GM23338 (cell line): Measurements from ENCODE around the gene NEURL1B. TPM values are rescaled to one million over a fixed set of nuclear protein-coding genes. Genes with fewer than 3 reads are reported as not detected.

Experiments
- ATAC-seq: fragments of 200-7000 bp; cut with Tn5 transposase; 3 replicates; pipeline ENCODE4 v1.9.1; 2020
- DNase-seq: peaks from one replicate; pipeline ENCODE4 v3.0.0-alpha.2; 2015; ENCODE audit warnings: low spot score
- H2AFZ ChIP-seq: fragments of 200-600 bp; sonication (generic); 2 replicates; pipeline ENCODE4 v1.8.0; 2016; ENCODE audit warnings: antibody characterized with exemption, mild to moderate bottlenecking, moderate library complexity
- H3F3A ChIP-seq: fragments of 200-600 bp; sonication (generic); replicated peaks from 2 replicates; pipeline ENCODE4 v1.8.0; 2017; ENCODE audit warnings: antibody characterized with exemption, mixed run types, low read depth
- H3K27ac ChIP-seq: fragments of 200-600 bp; sonication (generic); 2 replicates; pipeline ENCODE4 v1.6.1; 2016; ENCODE audit warnings: low read depth
- H3K27me3 ChIP-seq: fragments of 200-600 bp; sonication (generic); 2 replicates; pipeline ENCODE4 v1.8.0; 2016; ENCODE audit warnings: mild to moderate bottlenecking, mixed run types, moderate library complexity; ENCODE audit not compliant: insufficient read depth
- H3K36me3 ChIP-seq: fragments of 200-600 bp; sonication (generic); 2 replicates; pipeline ENCODE4 v1.8.0; 2016; ENCODE audit warnings: mild to moderate bottlenecking; ENCODE audit not compliant: insufficient read depth
- H3K4me1 ChIP-seq: fragments of 200-600 bp; sonication (generic); 2 replicates; pipeline ENCODE4 v1.8.0; 2016; ENCODE audit warnings: mild to moderate bottlenecking, moderate library complexity; ENCODE audit not compliant: insufficient read depth
- H3K4me2 ChIP-seq: fragments of 200-600 bp; sonication (generic); 2 replicates; pipeline ENCODE4 v1.7.1; 2017; ENCODE audit warnings: mixed run types
- H3K4me3 ChIP-seq: fragments of 200-600 bp; sonication (generic); 2 replicates; pipeline ENCODE4 v1.6.1; 2016; ENCODE audit warnings: mixed run types
- H3K79me2 ChIP-seq: fragments of 200-600 bp; sonication (generic); replicated peaks from 2 replicates; pipeline ENCODE4 v1.8.0; 2017; ENCODE audit warnings: mild to moderate bottlenecking; ENCODE audit not compliant: insufficient read depth
- H3K9me2 ChIP-seq: fragments of 200-600 bp; sonication (generic); 2 replicates; pipeline ENCODE4 v1.8.0; 2017; ENCODE audit not compliant: insufficient read depth
- H4K20me1 ChIP-seq: fragments of 200-600 bp; sonication (generic); replicated peaks from 2 replicates; pipeline ENCODE4 v1.8.0; 2017; ENCODE audit warnings: mild to moderate bottlenecking; ENCODE audit not compliant: insufficient read depth
- H3K27ac Mint-ChIP-seq: 2 replicates; pipeline ENCODE4 v1.8.0; 2020; ENCODE audit warnings: inconsistent platforms, mild to moderate bottlenecking, moderate library complexity, mixed read lengths
- H3K27me3 Mint-ChIP-seq: 3 replicates; pipeline ENCODE4 v1.8.0; 2022; ENCODE audit warnings: low read depth, mild to moderate bottlenecking, moderate library complexity, mixed read lengths, inconsistent platforms; ENCODE audit not compliant: insufficient read depth, poor library complexity
- H3K36me3 Mint-ChIP-seq: 3 replicates; pipeline ENCODE4 v1.8.0; 2021; ENCODE audit warnings: low read depth, mild to moderate bottlenecking, inconsistent platforms, moderate library complexity, mixed read lengths
- H3K4me1 Mint-ChIP-seq: 3 replicates; pipeline ENCODE4 v1.8.0; 2020; ENCODE audit warnings: mild to moderate bottlenecking, inconsistent platforms, mixed read lengths
- H3K4me3 Mint-ChIP-seq: 3 replicates; pipeline ENCODE4 v1.8.0; 2021; ENCODE audit warnings: moderate library complexity, mild to moderate bottlenecking, inconsistent platforms, mixed read lengths
- H3K9me3 Mint-ChIP-seq: 3 replicates; pipeline ENCODE4 v1.8.0; 2020; ENCODE audit warnings: moderate library complexity, mild to moderate bottlenecking, inconsistent platforms, mixed read lengths
- CTCF ChIP-seq, 2 experiments: fragments of 200-600 bp in 1 of 2; sonication (generic) in 1 of 2; conservative IDR thresholded peaks; 2 replicates each; pipeline versions ENCODE4 v1.5.1 to v1.6.1; 2016 to 2017; ENCODE audit warnings: antibody characterized with exemption in 2 of 2, low read depth in 2 of 2, mild to moderate bottlenecking in 2 of 2, moderate library complexity in 1 of 2
- EZH2 ChIP-seq: fragments of 200-600 bp; sonication (generic); IDR thresholded peaks from one replicate; pipeline ENCODE4 v1.8.0; 2017; ENCODE audit warnings: antibody characterized with exemption, mild to moderate bottlenecking, low read depth; ENCODE audit not compliant: unreplicated experiment
- EZH2phosphoT487 ChIP-seq: fragments of 200-600 bp; sonication (generic); IDR thresholded peaks from one replicate; pipeline ENCODE4 v1.8.1; 2018; ENCODE audit warnings: antibody characterized with exemption; ENCODE audit not compliant: unreplicated experiment
- JUNB ChIP-seq: IDR thresholded peaks from one replicate; pipeline ENCODE4 v1.6.1; 2016; ENCODE audit warnings: antibody characterized with exemption; ENCODE audit not compliant: unreplicated experiment
- POLR2AphosphoS5 ChIP-seq: IDR thresholded peaks from 2 replicates; pipeline ENCODE4 v1.6.1; 2016; ENCODE audit warnings: antibody characterized with exemption, low read depth
- STAT1 ChIP-seq: IDR thresholded peaks from one replicate; pipeline ENCODE4 v1.6.1; 2016; ENCODE audit warnings: antibody characterized with exemption; ENCODE audit not compliant: unreplicated experiment
- ZNF114 ChIP-seq: fragments of 250-450 bp; sonication (Bioruptor Pico); IDR thresholded peaks from 2 replicates; pipeline ENCODE4 v1.5.0; 2020; ENCODE audit warnings: mild to moderate bottlenecking, moderate library complexity
- ZNF331 ChIP-seq: fragments of 250-450 bp; sonication (Bioruptor Pico); IDR thresholded peaks from 2 replicates; pipeline ENCODE4 v1.5.0; 2020; ENCODE audit warnings: low read depth, mild to moderate bottlenecking, moderate library complexity
- polyA plus RNA-seq: library from polyadenylated mRNA; unstranded; fragments of >200 nt; fragmentation: Nextera tagmentation; extraction: Ambion mirVana; gene quantifications from 2 replicates; pipeline ENCODE4 v1.2.1, GENCODE V29; 2016
- total RNA-seq: library from RNA; depleted of rRNA; stranded (reverse); fragments of >200 nt; shearing (Covaris generic); gene quantifications from 2 replicates; pipeline ENCODE4 v1.2.3, GENCODE V29; 2014
- TF ChIP-seq, protein P1 (sequence below): IDR thresholded peaks from 2 replicates; pipeline ENCODE4 v1.6.1; 2016; ENCODE audit warnings: antibody characterized with exemption

NEURL1B gene
- total and polyA plus RNA-seq, 2 experiments from 2014 or later: 1.9 to 13.3 TPM

- no peak overlapping the region for H2AFZ ChIP-seq
- Mint-ChIP-seq H3K27me3 (peaks cover 11% of the 10 kb centered on the region), H3K36me3 (no peaks in the 10 kb centered on the region), H3K9me3 (no peaks in the 10 kb centered on the region), H3K27ac (no peak overlapping the region), H3K4me1 (peaks cover 5% of the 10 kb centered on the region), H3K4me3 (no peak overlapping the region)
- no peak overlapping the region for H3K27ac ChIP-seq
- H3K27me3 ChIP-seq: no peaks in the 10 kb centered on the region
- no peaks in the 10 kb centered on the region for H3F3A ChIP-seq
- H3K4me3 ChIP-seq: no peak overlapping the region
- ATAC-seq (no peak), DNase-seq (no peak)
- TF ChIP-seq ZNF331 (CRISPR knock-in tag) (no peak), POLR2AphosphoS5 (no peak), JUNB (no peak), STAT1 (no peak), EZH2 (no peak), EZH2phosphoT487 (no peak), ZNF114 (CRISPR knock-in tag) (no peak), CTCF (conservative IDR thresholded peaks at IDR 0.05; ENCODE audit: low read depth in 2 of 2) (no peak)
- TF ChIP-seq, protein P1, sequence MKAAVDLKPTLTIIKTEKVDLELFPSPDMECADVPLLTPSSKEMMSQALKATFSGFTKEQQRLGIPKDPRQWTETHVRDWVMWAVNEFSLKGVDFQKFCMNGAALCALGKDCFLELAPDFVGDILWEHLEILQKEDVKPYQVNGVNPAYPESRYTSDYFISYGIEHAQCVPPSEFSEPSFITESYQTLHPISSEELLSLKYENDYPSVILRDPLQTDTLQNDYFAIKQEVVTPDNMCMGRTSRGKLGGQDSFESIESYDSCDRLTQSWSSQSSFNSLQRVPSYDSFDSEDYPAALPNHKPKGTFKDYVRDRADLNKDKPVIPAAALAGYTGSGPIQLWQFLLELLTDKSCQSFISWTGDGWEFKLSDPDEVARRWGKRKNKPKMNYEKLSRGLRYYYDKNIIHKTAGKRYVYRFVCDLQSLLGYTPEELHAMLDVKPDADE: no peak
- H3K9me2 ChIP-seq: 0 out of 2 replicates have a peak, but pooled peaks cover 6% of the 10 kb centered on the region
- H4K20me1 ChIP-seq: no peaks in the 10 kb centered on the region
- H3K79me2 ChIP-seq: no peaks in the 10 kb centered on the region
- no peaks in the 10 kb centered on the region for H3K36me3 ChIP-seq
- no peaks in the 10 kb centered on the region for H3K4me1 ChIP-seq
- H3K4me2 ChIP-seq: no peak overlapping the region
Observed at GRCh38 chr5:172593306-172593705, 47.8 kb upstream of the NEURL1B start.

DNA sequence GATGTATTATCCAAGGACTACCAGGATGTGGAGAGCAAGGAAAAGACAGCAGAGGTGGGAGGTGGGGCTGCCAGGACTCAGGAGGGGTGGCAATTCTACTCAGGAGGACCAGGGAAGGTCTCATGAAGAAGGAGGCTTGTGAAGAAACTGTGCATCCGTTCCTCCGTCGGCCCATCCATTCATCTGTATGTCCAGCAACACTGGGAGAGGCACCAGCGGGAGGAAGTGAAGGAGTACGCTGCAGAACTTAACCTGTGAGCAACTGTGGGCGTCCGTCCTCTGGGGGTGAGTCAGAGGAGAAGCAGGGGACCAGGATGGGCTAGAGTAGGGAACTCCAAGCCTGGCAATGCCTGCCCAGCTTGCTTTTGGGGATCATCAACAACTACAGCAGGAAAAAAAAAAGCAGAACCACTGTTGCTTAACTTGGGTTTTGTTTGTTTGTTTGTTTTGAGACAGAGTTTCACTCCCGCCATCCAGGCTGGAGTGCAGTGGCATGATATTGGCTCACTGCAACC, 47.3 kb upstream of the NEURL1B start:
- no peak overlapping the region for H3K4me2 ChIP-seq

More for the DNA sequence above, 47.3 kb upstream of the NEURL1B start:
- Mint-ChIP-seq H3K27ac (no peak overlapping the region), H3K9me3 (no peaks in the 10 kb centered on the region), H3K4me3 (no peak overlapping the region), H3K27me3 (peaks cover 11% of the 10 kb centered on the region), H3K4me1 (peaks cover 6% of the 10 kb centered on the region), H3K36me3 (no peaks in the 10 kb centered on the region)
- Histone ChIP-seq H3F3A (no peaks in the 10 kb centered on the region), H3K4me1 (no peaks in the 10 kb centered on the region), H2AFZ (no peak overlapping the region), H3K9me2 (0 out of 2 replicates have a peak, but pooled peaks cover 5% of the 10 kb centered on the region), H3K27ac (no peak overlapping the region), H3K36me3 (no peaks in the 10 kb centered on the region), H3K79me2 (no peaks in the 10 kb centered on the region), H4K20me1 (no peaks in the 10 kb centered on the region), H3K4me3 (no peak overlapping the region), H3K27me3 (no peaks in the 10 kb centered on the region)
- no peak for TF ChIP-seq EZH2phosphoT487
- DNase-seq (no peak), ATAC-seq (no peak)
